ENCODE measurements around the gene CCDC152.

CCDC152 gene

GRCh38 chr5:42798284-42799240, 41.9 kb downstream of the CCDC152 start:
- Mint-ChIP-seq H3K27ac (no peak overlapping the region), H3K4me1 (ENCODE audit: low read depth) (no peaks in the 10 kb centered on the region), H3K27me3 (no peaks in the 10 kb centered on the region), H3K9me3 (no peaks in the 10 kb centered on the region), H3K36me3 (ENCODE audit: low read depth) (peaks cover 11% of the 10 kb centered on the region), H3K4me3 (no peak overlapping the region)
- intact Hi-C loops (cut with micrococcal nuclease): no loop called here

GRCh38 chr5:42799241-42799608, 42.6 kb downstream of the CCDC152 start:
- Mint-ChIP-seq H3K27me3 (no peaks in the 10 kb centered on the region), H3K36me3 (ENCODE audit: low read depth) (peaks cover 17% of the 10 kb centered on the region), H3K27ac (no peak overlapping the region), H3K4me1 (ENCODE audit: low read depth) (no peaks in the 10 kb centered on the region), H3K4me3 (no peak overlapping the region), H3K9me3 (no peaks in the 10 kb centered on the region)
- intact Hi-C loops (cut with micrococcal nuclease): no loop called here

- H3K4me3 Mint-ChIP-seq: no peak overlapping the region
- intact Hi-C loops (cut with micrococcal nuclease): no loop called here
- H3K4me1 Mint-ChIP-seq (ENCODE audit: low read depth): no peaks in the 10 kb centered on the region
- no peak overlapping the region for H3K27ac Mint-ChIP-seq
- H3K27me3 Mint-ChIP-seq: no peaks in the 10 kb centered on the region
- no peaks in the 10 kb centered on the region for H3K9me3 Mint-ChIP-seq
- peaks cover 22% of the 10 kb centered on the region for H3K36me3 Mint-ChIP-seq (ENCODE audit: low read depth)
Measured at GRCh38 chr5:42799668-42800114, 43.1 kb downstream of the CCDC152 start.

- Mint-ChIP-seq H3K4me3 (no peak overlapping the region), H3K9me3 (no peaks in the 10 kb centered on the region), H3K27me3 (no peaks in the 10 kb centered on the region), H3K4me1 (ENCODE audit: low read depth) (peaks cover under 1% of the 10 kb centered on the region), H3K27ac (no peak overlapping the region), H3K36me3 (ENCODE audit: low read depth) (peaks cover 26% of the 10 kb centered on the region)
- intact Hi-C loops (cut with micrococcal nuclease): no loop called here
Measured at GRCh38 chr5:42800748-42801330, 44.2 kb downstream of the CCDC152 start.

GRCh38 chr5:42801516-42802166, 45.0 kb downstream of the CCDC152 start:
- peaks cover 8% of the 10 kb centered on the region for H3K4me1 Mint-ChIP-seq (ENCODE audit: low read depth)
- intact Hi-C loops (cut with micrococcal nuclease): no loop called here
- no peak overlapping the region for H3K4me3 Mint-ChIP-seq
- no peaks in the 10 kb centered on the region for H3K9me3 Mint-ChIP-seq
- H3K27me3 Mint-ChIP-seq: no peaks in the 10 kb centered on the region
- H3K27ac Mint-ChIP-seq: no peak overlapping the region
- H3K36me3 Mint-ChIP-seq (ENCODE audit: low read depth): peaks cover 34% of the 10 kb centered on the region

- Mint-ChIP-seq H3K27me3 (no peaks in the 10 kb centered on the region), H3K36me3 (ENCODE audit: low read depth) (peaks cover 47% of the 10 kb centered on the region), H3K4me1 (ENCODE audit: low read depth) (peaks cover 9% of the 10 kb centered on the region), H3K9me3 (no peaks in the 10 kb centered on the region), H3K4me3 (no peak overlapping the region), H3K27ac (no peak overlapping the region)
- intact Hi-C loops (cut with micrococcal nuclease): no loop called here
Measured at GRCh38 chr5:42804717-42805339, 48.2 kb downstream of the CCDC152 start.

- Mint-ChIP-seq H3K27ac (no peak overlapping the region), H3K9me3 (no peaks in the 10 kb centered on the region), H3K4me1 (ENCODE audit: low read depth) (peaks cover 12% of the 10 kb centered on the region), H3K36me3 (ENCODE audit: low read depth) (peaks cover 45% of the 10 kb centered on the region), H3K4me3 (no peak overlapping the region), H3K27me3 (no peaks in the 10 kb centered on the region)
- intact Hi-C loops (cut with micrococcal nuclease): no loop called here
Measured at GRCh38 chr5:42806004-42806700, 49.5 kb downstream of the CCDC152 start.

GRCh38 chr5:42806701-42807262, 50.2 kb downstream of the CCDC152 start:
- H3K4me3 Mint-ChIP-seq: no peak overlapping the region
- peaks cover 42% of the 10 kb centered on the region for H3K36me3 Mint-ChIP-seq (ENCODE audit: low read depth)

GRCh38 chr5:42807722-42808447, 51.3 kb downstream of the CCDC152 start:
- H3K4me1 Mint-ChIP-seq (ENCODE audit: low read depth): peaks cover 20% of the 10 kb centered on the region
- peaks cover 42% of the 10 kb centered on the region for H3K36me3 Mint-ChIP-seq (ENCODE audit: low read depth)
- intact Hi-C loops (cut with micrococcal nuclease): no loop called here
- H3K27ac Mint-ChIP-seq: no peak overlapping the region
- peak overlapping the region; percentile 68 for H3K4me3 Mint-ChIP-seq
- no peaks in the 10 kb centered on the region for H3K27me3 Mint-ChIP-seq
- no peaks in the 10 kb centered on the region for H3K9me3 Mint-ChIP-seq

More at GRCh38 chr5:42806701-42807262, 50.2 kb downstream of the CCDC152 start:
- Mint-ChIP-seq H3K27ac (no peak overlapping the region), H3K4me1 (ENCODE audit: low read depth) (peaks cover 17% of the 10 kb centered on the region), H3K27me3 (no peaks in the 10 kb centered on the region), H3K9me3 (no peaks in the 10 kb centered on the region)
- intact Hi-C loops (cut with micrococcal nuclease): no loop called here

GRCh38 chr5:42808888-42809611, 52.4 kb downstream of the CCDC152 start:
- Mint-ChIP-seq H3K4me1 (ENCODE audit: low read depth) (peaks cover 20% of the 10 kb centered on the region), H3K9me3 (no peaks in the 10 kb centered on the region), H3K27ac (peak overlapping the region; percentile 14), H3K4me3 (peak overlapping the region; percentile 68), H3K27me3 (no peaks in the 10 kb centered on the region), H3K36me3 (ENCODE audit: low read depth) (peaks cover 38% of the 10 kb centered on the region)
- intact Hi-C loops (cut with micrococcal nuclease): no loop called here

GRCh38 chr5:42810834-42811590, 54.4 kb downstream of the CCDC152 start:
- peaks cover 26% of the 10 kb centered on the region for H3K36me3 Mint-ChIP-seq (ENCODE audit: low read depth)
- H3K9me3 Mint-ChIP-seq: no peaks in the 10 kb centered on the region
- H3K27me3 Mint-ChIP-seq: no peaks in the 10 kb centered on the region
- peak overlapping the region; percentile 78 for H3K27ac Mint-ChIP-seq
- intact Hi-C loops (cut with micrococcal nuclease): no loop called here
- H3K4me3 Mint-ChIP-seq: peak overlapping the region; percentile 79
- H3K4me1 Mint-ChIP-seq (ENCODE audit: low read depth): peaks cover 18% of the 10 kb centered on the region

Data from dendritic cell treated with granulocyte-macrophage colony-stimulating factor and Interleukin-4, amounts not matched to agents 40 ng/mL and 50 ng/mL, for 4 days (primary cell).